ENCODE data around the gene MIDN. TPM values are rescaled to one million over a fixed set of nuclear protein-coding genes. Genes with fewer than 3 reads are reported as not detected.

The MIDN gene
- total RNA-seq, 1 donor, result 23.2 TPM

- no peak overlapping the region for H3K4me3 ChIP-seq (ENCODE audit: low read depth, low read length)
- no peak for TF ChIP-seq CTCF (IDR thresholded peaks at IDR 0.05; ENCODE audit: insufficient read depth, low read length)
- DNase-seq (ENCODE audit: low read depth), result no peak
Measured at GRCh38 chr19:1226522-1227303, 21.7 kb upstream of the MIDN start.

GRCh38 chr19:1227304-1228054 lies 20.9 kb upstream of the MIDN start:
- DNase-seq (ENCODE audit: low read depth), result no peak
- no peak for TF ChIP-seq CTCF (IDR thresholded peaks at IDR 0.05; ENCODE audit: insufficient read depth, low read length)
- H3K4me3 ChIP-seq (ENCODE audit: low read depth, low read length), result no peak overlapping the region

GRCh38 chr19:1228161-1228957 lies 20.0 kb upstream of the MIDN start:
- no peak overlapping the region for H3K4me3 ChIP-seq (ENCODE audit: low read depth, low read length)
- DNase-seq (ENCODE audit: low read depth), result no peak
- TF ChIP-seq CTCF (IDR thresholded peaks at IDR 0.05; ENCODE audit: insufficient read depth, low read length), result no peak

GRCh38 chr19:1229056-1229923 lies 19.1 kb upstream of the MIDN start:
- no peak for TF ChIP-seq CTCF (IDR thresholded peaks at IDR 0.05; ENCODE audit: insufficient read depth, low read length)
- DNase-seq (ENCODE audit: low read depth), result no peak
- no peak overlapping the region for H3K4me3 ChIP-seq (ENCODE audit: low read depth, low read length)

- no peak for DNase-seq (ENCODE audit: low read depth)
- no peak overlapping the region for H3K4me3 ChIP-seq (ENCODE audit: low read depth, low read length)
- TF ChIP-seq CTCF (IDR thresholded peaks at IDR 0.05; ENCODE audit: insufficient read depth, low read length), result no peak
Measured at GRCh38 chr19:1229924-1230782, 18.2 kb upstream of the MIDN start.
